Endometrial microvascular endothelial cells (primary cell): ENCODE data around the gene PITPNC1. TPM values are rescaled to one million over a fixed set of nuclear protein-coding genes. Genes with fewer than 3 reads are reported as not detected.
"Not testable (repeated sequence)": the region's sequence is repeated elsewhere in the genome, so short reads cannot be mapped to it uniquely, and the experiment has no call there.

Experiments used
- in situ Hi-C: cut with HindIII; loops from 2 replicates; pipeline ENCODE4 v1.10.0; 2017; ENCODE audit warnings: low sequenced_read_pairs, low pct_unique_long_range_greater_than_20kb; ENCODE audit errors: inconsistent ontology term
- total RNA-seq: library from RNA; depleted of rRNA; stranded (reverse); fragments of >200 nt; gene quantifications from one replicate; pipeline ENCODE4 v1.2.3, GENCODE V29; 2015; ENCODE audit errors: inconsistent ontology term

PITPNC1 gene
- total RNA-seq, 1 donor from 2014 or later: 7.1 TPM

DNA sequence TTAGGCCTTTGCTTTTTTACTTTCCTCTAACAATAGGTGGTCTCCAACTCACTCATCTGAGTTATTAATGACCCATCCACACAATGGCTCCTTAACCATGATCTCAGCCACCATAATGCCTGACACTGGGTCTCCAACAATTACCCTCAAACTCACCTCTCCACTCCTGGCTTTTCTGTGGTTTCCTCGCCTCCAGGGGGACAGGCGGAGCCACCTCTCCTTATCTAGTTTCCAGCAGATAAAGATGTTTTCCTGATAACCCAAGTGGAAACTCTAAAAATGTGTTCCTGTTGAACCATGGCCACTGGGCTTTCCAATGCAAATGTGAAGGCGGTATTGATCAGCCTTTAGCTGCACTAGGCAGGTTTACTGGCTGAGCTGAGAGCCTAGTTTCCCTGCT lies 331.3 kb downstream of the PITPNC1 start:
- in situ Hi-C loops: no loop called here

DNA sequence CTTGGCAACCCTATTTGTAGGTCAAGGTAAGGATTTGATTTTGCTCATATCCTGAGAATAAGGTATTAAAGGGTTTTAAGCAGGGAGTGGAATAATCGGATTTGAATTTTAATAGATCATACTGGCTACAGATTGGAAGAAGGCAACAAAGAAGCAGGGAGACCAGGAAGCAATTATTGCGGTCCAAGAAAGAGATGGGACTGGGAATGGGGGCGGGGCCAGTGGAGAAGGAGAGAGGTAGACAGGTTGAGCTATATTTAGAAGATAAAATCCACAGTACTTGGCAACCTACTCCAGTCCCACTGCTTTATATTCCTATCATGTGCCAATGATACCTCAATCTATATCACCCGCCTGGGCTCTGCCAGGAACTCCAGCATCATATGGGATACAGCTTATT lies 334.8 kb downstream of the PITPNC1 start:
- in situ Hi-C loops: no loop called here

DNA sequence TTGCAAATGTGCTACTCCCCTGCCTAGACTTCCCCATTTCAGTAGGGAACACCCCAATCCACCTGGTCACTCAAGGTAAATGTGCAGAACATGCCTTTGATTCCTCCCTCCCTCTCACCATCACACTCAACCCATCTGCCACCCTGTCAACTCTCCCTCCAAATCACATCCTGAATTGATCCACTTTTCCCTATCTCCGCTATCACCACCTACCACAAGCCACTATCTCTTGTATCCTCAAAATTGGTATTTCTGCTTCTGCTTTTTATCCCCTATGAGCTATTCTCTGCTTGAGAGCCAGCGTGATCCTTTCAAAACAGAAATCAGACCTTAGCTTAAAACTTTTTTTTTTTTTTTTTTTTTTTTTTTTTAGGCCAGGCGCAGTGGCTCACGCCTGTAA lies 335.3 kb downstream of the PITPNC1 start:
- in situ Hi-C loops: no loop called here

DNA sequence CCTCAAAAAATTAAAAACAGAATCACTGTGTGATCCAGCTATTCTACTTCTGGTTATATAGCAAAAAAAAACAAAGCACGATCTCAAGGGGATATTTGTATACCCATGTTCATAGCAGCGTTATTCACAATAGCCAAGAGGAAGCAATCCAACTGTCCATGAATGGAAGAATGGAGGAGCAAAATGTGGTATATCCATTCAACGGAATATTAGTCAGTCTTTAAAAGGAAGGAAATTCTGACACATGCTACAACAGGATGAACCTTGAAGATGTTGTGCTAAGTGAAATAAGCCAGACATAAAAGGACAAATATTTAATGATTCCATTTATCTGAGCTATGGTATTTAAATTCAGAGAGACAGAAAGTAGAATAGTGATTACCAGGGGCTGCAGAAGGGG lies 336.1 kb downstream of the PITPNC1 start:
- in situ Hi-C loops: no loop called here

DNA sequence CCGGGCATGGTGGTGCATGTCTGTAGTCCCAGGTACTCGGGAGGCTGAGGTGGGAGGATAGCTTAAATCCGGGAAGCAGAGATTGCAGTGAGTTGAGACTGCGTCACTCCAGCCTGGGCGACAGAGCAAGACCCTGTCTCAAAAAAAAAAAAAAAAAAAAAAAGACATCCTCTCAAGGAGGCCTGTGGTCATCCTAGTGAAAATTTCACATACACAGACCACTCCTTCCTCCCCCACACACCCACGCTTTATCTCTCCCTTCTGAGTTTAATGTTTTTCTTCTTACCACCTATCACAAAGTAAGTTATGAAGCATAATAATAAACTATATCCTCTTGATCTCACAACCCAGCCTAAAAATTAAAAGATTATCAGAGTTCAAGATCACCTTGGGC lies 339.3 kb downstream of the PITPNC1 start:
- in situ Hi-C loops: no loop called here

DNA sequence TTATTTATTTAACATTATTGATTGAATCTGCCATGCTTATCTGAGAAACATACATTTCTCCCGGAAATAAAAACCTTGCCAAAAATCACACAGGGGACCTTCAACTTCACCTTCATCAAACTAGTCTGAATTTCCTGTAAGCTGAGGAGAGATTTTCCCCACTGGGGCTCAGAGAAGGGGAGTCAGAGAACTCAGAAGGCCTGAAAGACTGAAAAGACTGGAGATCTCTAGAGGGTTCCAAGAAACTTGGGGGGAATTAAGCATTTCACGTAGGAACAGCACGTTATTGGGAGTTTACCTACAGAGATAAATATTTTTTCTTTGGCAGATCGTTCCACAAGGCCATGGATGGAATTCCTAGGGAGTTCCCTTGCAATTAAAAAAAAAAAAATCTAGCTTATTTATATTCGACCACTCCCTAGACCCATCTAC lies 340.1 kb downstream of the PITPNC1 start:
- in situ Hi-C loops: no loop called here

DNA sequence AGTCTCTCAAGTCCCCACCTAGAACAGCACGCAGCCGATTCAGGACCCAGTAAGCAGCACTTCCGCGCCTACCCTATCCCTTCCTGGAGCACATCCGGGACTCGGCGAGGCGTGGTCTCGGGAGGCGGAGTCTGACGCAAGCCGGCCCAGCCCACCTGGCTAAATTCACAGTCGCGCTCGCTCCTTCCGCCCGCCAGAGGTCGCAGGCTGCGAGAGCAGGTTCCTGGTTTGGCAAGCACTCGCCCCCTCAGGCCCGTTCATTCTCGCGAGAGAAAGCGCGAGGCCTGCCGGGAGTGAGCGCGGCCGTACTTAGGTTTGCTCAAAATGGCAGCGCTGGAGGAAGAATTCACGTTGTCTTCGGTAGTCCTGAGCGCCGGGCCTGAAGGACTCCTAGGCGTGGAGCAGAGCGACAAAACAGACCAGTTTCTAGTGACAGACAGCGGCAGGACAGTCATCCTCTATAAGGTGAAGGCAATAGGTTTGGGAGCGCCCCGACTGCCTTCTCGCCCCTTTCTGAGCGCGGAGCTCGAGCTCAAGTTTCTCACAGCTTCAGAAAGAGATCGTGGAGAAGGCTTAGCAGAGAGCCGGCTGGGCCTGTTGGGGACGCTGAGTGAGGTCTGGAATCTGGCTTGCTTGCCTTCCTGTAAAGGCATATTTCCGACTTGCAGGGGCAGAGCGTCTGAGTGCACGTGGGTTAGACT lies 340.7 kb downstream of the PITPNC1 start, which contains the start of gene NOL11:
NOL11 (plus strand) TSS at position 313 of the 701 bp plus-strand sequence; CDS start at position 325, 12 bp downstream.
- in situ Hi-C loops: no loop called here

DNA sequence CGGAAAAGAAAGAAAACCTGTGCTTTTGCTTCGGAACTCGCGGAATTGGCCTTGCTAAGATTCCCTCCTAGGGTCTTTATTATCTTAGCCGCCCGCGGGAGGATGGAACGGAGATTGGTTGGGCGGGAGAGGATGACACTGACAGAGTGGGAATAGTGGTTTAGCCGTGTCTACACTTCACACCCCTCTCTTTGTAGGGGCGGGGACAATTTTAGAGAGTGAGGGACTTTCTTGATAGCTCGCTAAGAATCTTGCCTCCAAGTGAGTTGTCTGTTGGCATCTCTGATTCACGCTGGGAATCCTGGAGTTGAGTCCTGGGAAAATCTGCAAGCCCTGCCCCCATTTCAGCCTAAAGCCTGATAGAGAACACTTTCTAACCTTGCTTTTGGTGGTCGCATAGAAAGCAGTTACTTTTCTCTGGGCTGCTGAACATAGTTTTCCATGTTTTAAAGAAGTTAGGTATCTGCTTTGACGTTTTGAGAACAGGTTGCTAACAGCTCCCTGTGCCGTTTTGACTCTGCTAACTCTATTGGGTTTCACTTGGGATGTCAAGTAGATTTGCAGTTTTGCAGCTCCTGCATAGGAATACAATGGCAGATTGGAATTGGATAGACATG lies 341.4 kb downstream of the PITPNC1 start:
- in situ Hi-C loops: no loop called here

DNA sequence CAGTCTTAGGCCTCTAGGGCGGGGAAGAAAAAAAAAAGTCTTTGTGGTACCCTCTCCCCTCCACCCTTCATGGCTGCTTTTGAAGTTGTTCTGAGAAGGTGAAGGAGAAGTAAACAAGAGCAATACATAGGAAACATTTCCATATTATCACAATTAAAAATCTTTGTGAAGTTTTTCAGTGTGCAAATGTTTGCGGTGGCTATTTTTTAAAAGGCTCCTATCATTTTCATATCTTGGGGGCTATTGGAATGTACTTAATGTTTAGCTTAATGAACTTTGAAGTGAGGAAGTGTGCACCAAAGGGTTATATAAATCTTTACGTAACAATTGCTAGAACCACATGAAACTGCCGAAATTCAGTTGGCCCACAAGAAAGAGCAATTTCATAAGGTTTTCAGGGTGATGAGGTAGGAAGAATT lies 348.3 kb downstream of the PITPNC1 start:
- in situ Hi-C loops: no loop called here

DNA sequence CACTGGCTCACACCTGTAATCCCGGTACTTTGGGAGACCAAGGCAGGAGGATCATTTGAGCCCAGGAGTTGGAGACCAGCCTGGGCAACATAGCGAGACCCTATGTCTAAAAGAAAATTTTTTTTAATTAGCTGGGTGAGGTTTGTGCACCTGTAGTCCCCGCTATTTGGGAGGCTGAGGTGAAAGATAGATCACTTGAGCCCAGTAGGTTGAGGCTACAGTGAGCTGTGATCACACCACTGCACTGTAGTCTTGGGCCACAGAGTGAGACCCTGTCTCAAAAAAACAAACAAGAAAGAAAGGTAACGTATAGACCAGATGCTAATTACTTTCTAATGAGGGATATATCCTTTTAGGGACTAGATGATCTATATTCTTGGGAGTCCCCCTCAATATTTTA lies 348.7 kb downstream of the PITPNC1 start:
- in situ Hi-C loops: no loop called here

DNA sequence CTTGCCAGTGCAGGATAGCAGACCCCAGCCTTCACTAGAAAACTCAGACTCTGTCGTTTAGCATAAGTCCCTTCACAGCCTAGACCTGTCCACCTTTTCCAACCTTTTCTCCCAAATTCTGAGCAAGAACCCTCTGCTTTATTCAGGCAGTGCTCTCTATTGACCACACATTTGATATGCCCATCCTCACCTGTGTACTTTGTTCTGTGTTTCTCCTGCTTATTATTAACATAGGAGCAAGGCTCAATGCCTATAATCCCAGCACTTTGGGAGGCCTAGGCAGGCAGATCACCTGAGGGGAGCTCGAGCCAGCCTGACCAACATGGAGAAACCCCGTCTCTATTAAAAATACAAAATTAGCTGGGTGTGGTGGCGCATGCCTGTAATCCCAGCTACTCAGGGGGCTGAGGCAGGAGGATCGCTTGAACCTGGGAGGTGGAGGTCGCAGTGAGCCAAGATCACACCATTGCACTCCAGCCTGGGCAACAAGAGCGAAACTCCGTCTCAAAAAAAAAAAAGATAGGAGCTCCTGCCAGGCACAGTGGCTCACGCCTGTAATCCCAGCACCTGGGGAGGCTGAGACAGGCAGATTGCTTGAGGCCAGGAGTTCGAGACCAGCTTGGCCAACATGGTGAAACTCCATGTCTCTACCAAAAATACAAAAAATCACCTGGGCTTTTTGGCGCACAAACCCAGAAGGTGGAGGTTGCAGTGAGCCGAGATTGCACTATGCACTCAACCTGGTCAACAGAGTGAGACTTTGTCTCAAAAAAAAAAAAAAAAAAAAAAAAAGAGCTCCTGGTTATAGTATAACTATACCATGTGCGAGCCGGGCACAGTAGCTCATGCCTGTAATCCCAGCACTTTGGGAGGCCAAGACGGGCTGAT lies 350.3 kb downstream of the PITPNC1 start:
- in situ Hi-C loops: not testable (repeated sequence)

DNA sequence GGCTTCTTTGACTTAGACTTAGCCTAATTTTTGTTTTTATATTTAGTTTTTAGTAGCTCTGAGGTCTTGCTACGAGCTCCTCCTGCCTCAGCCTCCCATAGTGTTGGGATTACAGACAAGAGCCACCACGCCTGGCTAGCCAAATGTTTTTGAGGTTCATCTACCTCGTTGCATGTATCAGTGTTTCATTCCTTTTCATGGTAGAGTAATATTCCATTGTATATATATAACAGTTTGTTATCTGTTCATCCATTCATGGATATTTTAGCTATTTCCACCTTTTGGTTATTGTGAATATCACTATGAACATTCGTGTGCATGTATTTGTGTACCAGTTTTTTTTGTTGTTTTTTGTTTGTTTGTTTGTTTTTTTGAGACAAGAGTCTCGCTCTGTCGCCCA lies 352.8 kb downstream of the PITPNC1 start:
- in situ Hi-C loops: no loop called here

DNA sequence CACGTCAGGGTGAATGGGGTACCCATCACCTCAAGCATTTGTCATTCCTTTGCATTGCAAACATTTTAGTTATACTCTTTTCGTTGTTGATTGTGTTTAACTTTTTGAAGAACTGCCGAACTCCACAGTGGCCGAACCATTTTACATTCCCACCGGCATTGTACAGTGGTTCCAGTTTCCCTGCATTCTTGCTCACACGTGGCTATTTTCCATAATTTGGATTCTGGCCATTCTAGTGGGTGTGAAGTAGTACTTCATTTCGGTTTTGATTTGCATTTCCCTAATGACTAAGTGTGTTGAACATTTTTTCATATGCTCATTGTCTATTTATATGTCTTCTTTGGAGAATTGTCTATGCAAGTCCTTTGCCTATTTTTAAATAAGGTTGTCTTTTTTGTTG lies 353.6 kb downstream of the PITPNC1 start:
- in situ Hi-C loops: no loop called here

DNA sequence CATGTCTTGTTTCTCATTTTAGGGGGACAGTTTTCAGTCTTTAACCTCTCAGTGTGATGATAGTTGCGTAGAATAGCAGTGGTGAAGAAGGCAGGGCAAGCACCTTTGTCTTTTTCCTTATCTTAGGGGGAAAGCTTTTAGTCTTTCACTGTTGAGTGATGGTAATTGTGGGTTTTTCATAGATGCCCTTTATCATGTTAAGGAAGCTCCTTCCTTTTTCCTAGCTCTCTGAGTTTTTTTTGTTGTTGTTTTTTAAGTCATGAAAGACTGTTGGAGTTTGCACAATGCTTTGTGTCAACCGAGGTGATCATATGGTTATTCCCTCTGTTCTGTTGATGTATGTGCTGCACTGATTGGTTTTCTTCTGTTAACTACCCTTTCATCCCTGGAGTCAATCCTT lies 356.4 kb downstream of the PITPNC1 start:
- in situ Hi-C loops: no loop called here

DNA sequence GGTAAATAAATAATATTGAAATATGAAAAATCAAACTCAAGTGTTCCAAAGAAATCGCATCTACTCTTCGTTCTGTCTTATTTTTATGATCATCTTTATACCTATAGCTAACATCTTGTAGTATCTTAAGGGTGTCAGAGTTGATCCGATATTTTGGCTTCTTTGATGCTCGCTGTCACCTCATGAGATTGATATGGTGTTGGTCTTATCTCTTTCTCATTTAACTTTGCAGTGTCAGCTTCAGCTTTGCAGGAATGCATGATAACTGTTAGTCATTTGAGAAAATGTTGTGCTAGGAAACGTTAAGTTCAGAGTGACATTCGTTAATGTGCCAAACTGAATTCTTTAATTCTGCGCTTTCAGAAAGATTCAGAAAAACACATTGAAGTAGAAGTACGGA lies 360.1 kb downstream of the PITPNC1 start:
- in situ Hi-C loops: no loop called here

DNA sequence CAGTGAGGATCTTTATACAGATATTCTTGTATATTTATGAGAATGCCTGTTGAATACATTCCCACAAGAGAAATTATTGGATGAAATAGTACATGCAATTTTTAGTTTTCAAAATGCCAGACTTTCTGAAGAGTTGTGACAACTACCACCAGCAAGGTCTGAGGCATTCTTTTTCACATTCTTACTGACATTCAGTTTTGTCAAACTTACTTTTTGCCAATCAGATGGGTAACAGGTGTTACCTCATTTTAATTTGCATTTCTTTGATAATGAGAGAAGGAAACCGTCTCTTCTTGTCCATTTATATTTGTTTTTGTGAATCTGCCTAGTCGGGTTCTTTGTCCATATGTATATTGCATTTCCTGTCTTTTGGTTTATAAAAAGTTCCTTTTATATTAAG lies 364.9 kb downstream of the PITPNC1 start:
- in situ Hi-C loops: no loop called here
